Measurements from ENCODE around the gene MYO1F.

Gene MYO1F

GRCh38 chr19:8513036-8513686 lies 64.1 kb downstream of the MYO1F start:
- Histone ChIP-seq H3K9me3 (ENCODE audit: control insufficient read depth, low read length) (no peaks in the 10 kb centered on the region), H3K4me2 (ENCODE audit: low read length) (peak overlapping the region; percentile 85), H3K27me3 (ENCODE audit: control insufficient read depth, insufficient read depth, low read length) (no peaks in the 10 kb centered on the region), H3K4me3 (ENCODE audit: low read depth, low read length) (peak overlapping the region; percentile 90), H3K9ac (peak overlapping the region; percentile 97), H3K4me1 (peaks cover 9% of the 10 kb centered on the region), H2AFZ (peak overlapping the region; percentile 97), H3K36me3 (ENCODE audit: control insufficient read depth, insufficient read depth, low read length) (no peaks in the 10 kb centered on the region), H3K79me2 (no peaks in the 10 kb centered on the region), H3K27ac (peak overlapping the region; percentile 99)
- no peak for TF ChIP-seq CTCF (IDR thresholded peaks at IDR 0.05)

GRCh38 chr19:8512115-8512967 lies 64.9 kb downstream of the MYO1F start:
- no peaks in the 10 kb centered on the region for H3K27me3 ChIP-seq (ENCODE audit: control insufficient read depth, insufficient read depth, low read length)
- no peak overlapping the region for H3K9ac ChIP-seq
- H3K36me3 ChIP-seq (ENCODE audit: control insufficient read depth, insufficient read depth, low read length) = no peaks in the 10 kb centered on the region
- no peak overlapping the region for H3K4me2 ChIP-seq (ENCODE audit: low read length)
- H2AFZ ChIP-seq = no peak overlapping the region
- TF ChIP-seq CTCF (IDR thresholded peaks at IDR 0.05) = no peak
- H3K4me1 ChIP-seq = peaks cover 9% of the 10 kb centered on the region
- H3K79me2 ChIP-seq = no peaks in the 10 kb centered on the region
- H3K9me3 ChIP-seq (ENCODE audit: control insufficient read depth, low read length) = no peaks in the 10 kb centered on the region
- no peak overlapping the region for H3K27ac ChIP-seq
- H3K4me3 ChIP-seq (ENCODE audit: low read depth, low read length) = no peak overlapping the region

- Histone ChIP-seq H3K4me3 (ENCODE audit: low read depth, low read length) (no peak overlapping the region), H3K36me3 (ENCODE audit: control insufficient read depth, insufficient read depth, low read length) (no peaks in the 10 kb centered on the region), H2AFZ (no peak overlapping the region), H3K27ac (no peak overlapping the region), H3K27me3 (ENCODE audit: control insufficient read depth, insufficient read depth, low read length) (no peaks in the 10 kb centered on the region), H3K9ac (no peak overlapping the region), H3K4me1 (peaks cover 9% of the 10 kb centered on the region), H3K79me2 (no peaks in the 10 kb centered on the region), H3K9me3 (ENCODE audit: control insufficient read depth, low read length) (no peaks in the 10 kb centered on the region), H3K4me2 (ENCODE audit: low read length) (no peak overlapping the region)
- no peak for TF ChIP-seq CTCF (IDR thresholded peaks at IDR 0.05)
Observed at GRCh38 chr19:8511573-8512101, 65.6 kb downstream of the MYO1F start.

- Histone ChIP-seq H3K4me2 (ENCODE audit: low read length) (no peak overlapping the region), H3K4me3 (ENCODE audit: low read depth, low read length) (no peak overlapping the region), H3K9me3 (ENCODE audit: control insufficient read depth, low read length) (no peaks in the 10 kb centered on the region), H3K36me3 (ENCODE audit: control insufficient read depth, insufficient read depth, low read length) (no peaks in the 10 kb centered on the region), H3K27ac (no peak overlapping the region), H3K79me2 (no peaks in the 10 kb centered on the region), H3K27me3 (ENCODE audit: control insufficient read depth, insufficient read depth, low read length) (no peaks in the 10 kb centered on the region), H3K4me1 (peaks cover 11% of the 10 kb centered on the region), H2AFZ (no peak overlapping the region), H3K9ac (no peak overlapping the region)
- no peak for TF ChIP-seq CTCF (IDR thresholded peaks at IDR 0.05)
Observed at GRCh38 chr19:8510589-8511115, 66.6 kb downstream of the MYO1F start.

All from parathyroid adenoma (tissue), 2 donors.